Large intestine (tissue), 12 donors: ENCODE measurements around the gene CDKN2B-AS1. TPM values are rescaled to one million over a fixed set of nuclear protein-coding genes. Genes with fewer than 3 reads are reported as not detected.
"Not testable (repeated sequence)": the region's sequence is repeated elsewhere in the genome, so short reads cannot be mapped to it uniquely, and the experiment has no call there.

Experiments used
- DNase-seq, 2 donors: peaks; one replicate each; pipeline versions ENCODE4 v3.0.0 to v3.0.0-alpha.2; 2013
- H3K27ac ChIP-seq: one replicate; pipeline ENCODE4 v1.5.1; 2013; ENCODE audit warnings: low read length
- H3K27me3 ChIP-seq: 2 replicates; pipeline ENCODE4 v1.6.1; 2013; ENCODE audit warnings: low read length; ENCODE audit not compliant: control insufficient read depth, insufficient read depth
- H3K36me3 ChIP-seq: 2 replicates; pipeline ENCODE4 v1.6.1; 2013; ENCODE audit warnings: low read length; ENCODE audit not compliant: control insufficient read depth, insufficient read depth
- H3K4me1 ChIP-seq: one replicate; pipeline ENCODE4 v1.6.1; 2013; ENCODE audit warnings: low read length; ENCODE audit not compliant: control insufficient read depth, insufficient read depth
- H3K4me3 ChIP-seq: one replicate; pipeline ENCODE4 v1.5.1; 2013; ENCODE audit warnings: low read length
- H3K9me3 ChIP-seq: one replicate; pipeline ENCODE4 v1.6.1; 2013; ENCODE audit warnings: mild to moderate bottlenecking, low read depth, low read length, moderate library complexity; ENCODE audit not compliant: control insufficient read depth
- WGBS: methylation state at CpG from one replicate; pipeline ENCODE4 v1.1.5; 2013; ENCODE audit warnings: low lambda C conversion rate; ENCODE audit not compliant: insufficient coverage; 5-methylcytosine and 5-hydroxymethylcytosine counted together
- long read RNA-seq, 11 donors: transcript quantifications; one replicate each; lab custom pipeline, GENCODE V29; 2026
- polyA plus RNA-seq: library from polyadenylated mRNA; unstranded; fragments of 120-200 nt; gene quantifications from one replicate; pipeline ENCODE4 v1.2.1, GENCODE V29; 2013

CDKN2B-AS1 gene
- polyA plus RNA-seq, result 1.7 TPM
- long read RNA-seq, donor 1, result 0 reads
- long read RNA-seq, donor 2, partial matches to known transcripts, result 0 of 1 reads
- long read RNA-seq, donor 2, other reads (novel, unspliced or antisense), result 0 of 1 reads
- long read RNA-seq, donor 3, result 0 reads
- long read RNA-seq, donor 4, result 0 reads
- long read RNA-seq, donor 5, partial matches to known transcripts, result 0 of 3 reads
- long read RNA-seq, donor 5, other reads (novel, unspliced or antisense), result 0 of 3 reads
- long read RNA-seq, donor 6, result 0 reads
- long read RNA-seq, donor 7, result 0 reads
- long read RNA-seq, donor 8, partial matches to known transcripts, result 12 of 18 reads
- long read RNA-seq, donor 8, other reads (novel, unspliced or antisense), result 6 of 18 reads
- long read RNA-seq, donor 9, partial matches to known transcripts, result 0 of 1 reads
- long read RNA-seq, donor 9, other reads (novel, unspliced or antisense), result 0 of 1 reads
- long read RNA-seq, donor 10, partial matches to known transcripts, result 0 of 1 reads
- long read RNA-seq, donor 10, other reads (novel, unspliced or antisense), result 0 of 1 reads
- long read RNA-seq, donor 11, result 0 reads

GRCh38 chr9:21994556-21995005 is at the start of gene CDKN2B-AS1:
CDKN2B-AS1 (plus strand) TSS chr9:21994791.
- Histone ChIP-seq H3K27ac (no peak within 1 kb of the TSS), H3K9me3 (peaks cover 3% of the 10 kb centered on the region), H3K36me3 (no peaks in the 10 kb centered on the region), H3K4me1 (peaks cover 13% of the 10 kb centered on the region), H3K27me3 (peaks cover 77% of the 10 kb centered on the region), H3K4me3 (peak within 1 kb of the TSS; percentile 50)
- peak in 1 of 2 donors; percentile 46 for DNase-seq
- no CpG with 5 or more reads among the region's 43 CpGs for WGBS

GRCh38 chr9:21945606-21946005 is 49.0 kb upstream of the CDKN2B-AS1 start:
- no peak for DNase-seq
- no CpG with 5 or more reads among the region's 2 CpGs for WGBS
- Histone ChIP-seq H3K4me3 (no peak overlapping the region), H3K4me1 (no peaks in the 10 kb centered on the region), H3K27me3 (peaks cover 2% of the 10 kb centered on the region), H3K36me3 (no peaks in the 10 kb centered on the region), H3K9me3 (no peaks in the 10 kb centered on the region), H3K27ac (no peak overlapping the region)

DNA sequence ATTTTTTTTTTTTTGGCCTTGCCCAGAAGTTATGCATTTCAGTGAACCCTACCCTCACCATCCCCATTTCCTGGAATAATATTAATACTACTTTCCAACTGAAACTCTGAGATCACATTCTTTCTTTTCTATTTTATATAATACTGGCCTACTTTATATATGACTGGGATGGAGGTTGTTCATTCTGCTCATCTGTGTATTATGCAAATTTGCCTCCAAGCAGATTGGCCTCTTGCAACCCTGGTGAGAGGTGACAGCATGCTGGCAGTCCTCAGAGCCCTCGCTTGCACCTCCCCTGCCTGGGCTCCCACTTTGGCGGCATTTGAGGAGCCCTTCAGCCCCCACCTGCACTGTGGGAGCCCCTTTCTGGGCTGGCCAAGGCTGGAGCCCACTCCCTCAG is 35.8 kb upstream of the CDKN2B-AS1 start:
- WGBS, result no CpG with 5 or more reads among the region's 2 CpGs
- Histone ChIP-seq H3K4me1 (no peaks in the 10 kb centered on the region), H3K27ac (no peak overlapping the region), H3K36me3 (no peaks in the 10 kb centered on the region), H3K4me3 (no peak overlapping the region), H3K27me3 (peaks cover 13% of the 10 kb centered on the region), H3K9me3 (no peaks in the 10 kb centered on the region)
- DNase-seq, result no peak

DNA sequence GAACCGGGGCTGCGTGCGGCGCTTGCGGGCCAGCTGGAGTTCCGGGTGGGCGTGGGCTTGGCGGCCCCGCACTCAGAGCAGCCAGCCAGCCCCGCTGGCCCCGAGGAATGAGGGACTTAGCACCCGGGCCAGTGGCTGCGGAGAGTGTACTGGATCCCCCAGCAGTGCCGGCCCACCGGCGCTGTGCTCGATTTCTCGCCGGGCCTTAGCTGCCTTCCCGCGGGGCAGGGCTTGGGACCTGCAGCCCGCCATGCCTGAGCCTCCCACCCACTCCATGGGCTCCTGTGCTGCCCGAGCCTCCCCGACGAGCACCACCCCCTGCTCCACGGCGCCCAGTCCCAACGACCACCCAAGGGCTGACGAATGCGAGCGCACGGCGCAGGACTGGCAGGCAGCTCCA is 35.3 kb upstream of the CDKN2B-AS1 start:
- not testable (repeated sequence) for H3K4me3 ChIP-seq, H3K36me3 ChIP-seq, H3K4me1 ChIP-seq, H3K27ac ChIP-seq, DNase-seq, H3K9me3 ChIP-seq
- WGBS, result no CpG with 5 or more reads among the region's 33 CpGs
- H3K27me3 ChIP-seq, result peaks cover 17% of the 10 kb centered on the region

DNA sequence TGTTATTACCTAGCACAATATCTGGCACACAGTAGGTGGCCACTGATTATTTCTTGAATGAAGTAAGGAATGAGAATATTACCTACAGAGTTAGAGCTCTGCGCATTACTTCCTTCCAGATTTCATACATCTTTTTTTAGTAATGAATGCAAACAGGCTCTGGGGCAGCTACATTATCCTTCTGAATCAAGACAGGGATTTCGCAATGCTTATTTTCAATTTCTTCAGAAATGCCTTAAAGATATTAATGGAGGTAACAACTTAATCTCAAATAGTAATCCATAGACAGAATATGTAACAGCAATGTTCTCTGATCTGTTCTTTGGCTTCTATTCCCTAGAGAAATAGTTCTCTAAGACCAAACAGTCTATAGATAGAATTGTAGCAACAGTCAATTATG is 33.0 kb upstream of the CDKN2B-AS1 start:
- Histone ChIP-seq H3K27ac (no peak overlapping the region), H3K4me3 (no peak overlapping the region), H3K27me3 (peaks cover 34% of the 10 kb centered on the region), H3K9me3 (no peaks in the 10 kb centered on the region), H3K4me1 (peaks cover 6% of the 10 kb centered on the region), H3K36me3 (no peaks in the 10 kb centered on the region)
- no CpG with 5 or more reads among the region's 2 CpGs for WGBS
- DNase-seq, result no peak

GRCh38 chr9:21964925-21965385 is 29.6 kb upstream of the CDKN2B-AS1 start:
- Histone ChIP-seq H3K27me3 (peaks cover 66% of the 10 kb centered on the region), H3K4me3 (peak overlapping the region; percentile 32), H3K36me3 (no peaks in the 10 kb centered on the region), H3K4me1 (peaks cover 6% of the 10 kb centered on the region), H3K27ac (no peak overlapping the region), H3K9me3 (peaks cover 3% of the 10 kb centered on the region)
- peak; percentile 39 to 70 for DNase-seq
- no CpG with 5 or more reads among the region's 29 CpGs for WGBS

GRCh38 chr9:21965401-21965951 is 29.1 kb upstream of the CDKN2B-AS1 start:
- no peak overlapping the region for H3K27ac ChIP-seq
- peaks cover 71% of the 10 kb centered on the region for H3K27me3 ChIP-seq
- WGBS, result no CpG with 5 or more reads among the region's 30 CpGs
- H3K9me3 ChIP-seq, result peaks cover 3% of the 10 kb centered on the region
- peaks cover 6% of the 10 kb centered on the region for H3K4me1 ChIP-seq
- peak overlapping the region; percentile 32 for H3K4me3 ChIP-seq
- peak; percentile 61 to 65 for DNase-seq
- H3K36me3 ChIP-seq, result no peaks in the 10 kb centered on the region

DNA sequence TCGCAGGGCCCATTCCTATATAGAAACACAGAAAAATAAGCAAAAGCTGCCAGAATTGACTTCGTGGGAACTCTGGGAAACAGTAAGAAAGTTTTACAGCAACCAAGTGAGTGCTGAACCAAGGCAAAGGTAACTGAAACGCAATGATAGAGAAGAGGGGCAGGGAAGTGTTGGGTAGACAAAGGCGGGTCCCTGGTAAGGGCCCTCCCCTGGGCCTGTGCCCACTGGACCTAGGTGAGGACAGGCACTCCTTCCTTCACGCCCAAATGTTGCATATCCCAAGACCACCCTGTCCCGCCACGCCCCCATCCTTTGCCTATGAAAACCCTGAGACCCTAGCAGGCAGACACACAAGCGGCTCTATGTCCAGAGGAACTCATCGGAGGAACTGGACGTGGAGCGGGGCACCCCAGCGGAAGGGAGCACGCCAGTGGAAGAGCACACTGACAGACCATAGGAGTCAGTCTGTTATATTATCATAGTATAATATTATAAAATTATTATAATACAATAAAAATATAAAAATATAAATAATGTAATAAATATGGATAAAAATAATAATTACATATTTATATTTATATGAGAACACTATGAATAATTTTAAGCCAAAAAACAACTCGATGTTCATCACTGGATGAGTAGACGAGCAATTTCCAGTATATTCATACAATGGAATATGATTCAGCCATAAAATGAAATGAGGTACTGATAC is 28.3 kb upstream of the CDKN2B-AS1 start:
- DNase-seq, result no peak
- Histone ChIP-seq H3K27ac (no peak overlapping the region), H3K27me3 (peaks cover 79% of the 10 kb centered on the region), H3K9me3 (peaks cover 3% of the 10 kb centered on the region), H3K4me3 (no peak overlapping the region), H3K36me3 (no peaks in the 10 kb centered on the region), H3K4me1 (peaks cover 6% of the 10 kb centered on the region)
- 20% methylated on average over 4 of the region's 15 CpGs for WGBS

GRCh38 chr9:21967169-21967568 is 27.4 kb upstream of the CDKN2B-AS1 start:
- no CpG with 5 or more reads among the region's 19 CpGs for WGBS
- no peak overlapping the region for H3K27ac ChIP-seq
- no peak for DNase-seq
- peaks cover 3% of the 10 kb centered on the region for H3K9me3 ChIP-seq
- H3K4me3 ChIP-seq, result no peak overlapping the region
- H3K4me1 ChIP-seq, result peaks cover 6% of the 10 kb centered on the region
- peaks cover 86% of the 10 kb centered on the region for H3K27me3 ChIP-seq
- H3K36me3 ChIP-seq, result no peaks in the 10 kb centered on the region

- Histone ChIP-seq H3K9me3 (peaks cover 3% of the 10 kb centered on the region), H3K4me3 (no peak overlapping the region), H3K27ac (no peak overlapping the region), H3K4me1 (peaks cover 6% of the 10 kb centered on the region), H3K36me3 (no peaks in the 10 kb centered on the region), H3K27me3 (peaks cover 89% of the 10 kb centered on the region)
- no peak for DNase-seq
- no CpG with 5 or more reads among the region's 10 CpGs for WGBS
Measured at GRCh38 chr9:21967702-21968101, 26.9 kb upstream of the CDKN2B-AS1 start.
